Fibroblast of lung (primary cell): ENCODE results near the gene PATE2.

ENCODE experiments used
- EZH2 ChIP-seq: IDR thresholded peaks from 2 replicates; pipeline ENCODE4 v1.5.1; 2012; ENCODE audit warnings: low read length, control low read depth, mild to moderate bottlenecking; ENCODE audit errors: missing control alignments
- TF ChIP-seq, protein P1 (sequence below), 2 donors: IDR thresholded peaks in 1 of 2; conservative IDR thresholded peaks in 1 of 2; 1 replicate in 1 of 2; 2 replicates in 1 of 2; pipeline ENCODE4 v1.5.1; 2011 to 2012; ENCODE audit warnings: low read length in 2 of 2, control low read depth in 1 of 2, inconsistent platforms in 1 of 2, low read depth in 1 of 2, mild to moderate bottlenecking in 1 of 2

DNA sequence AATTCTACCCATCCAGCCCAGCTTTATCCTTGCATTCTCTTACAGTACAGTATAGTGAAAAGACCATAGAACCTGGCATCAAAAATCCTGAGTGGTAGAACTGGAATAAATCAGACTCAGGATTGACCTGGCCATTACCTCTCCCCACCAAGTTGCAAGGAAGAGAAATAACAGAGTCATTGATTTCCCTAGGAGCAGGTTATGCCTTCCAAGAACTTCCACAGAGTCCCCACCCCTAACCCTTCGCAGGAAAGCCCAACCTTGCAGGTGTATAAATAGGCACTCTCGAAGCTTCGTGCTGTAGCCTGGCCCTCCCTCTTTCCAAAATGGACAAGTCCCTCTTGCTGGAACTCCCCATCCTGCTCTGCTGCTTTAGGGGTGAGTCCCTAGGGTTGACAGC is 32.6 kb downstream of the PATE2 start, which contains the start of gene PATE1:
- TF ChIP-seq, protein P1, sequence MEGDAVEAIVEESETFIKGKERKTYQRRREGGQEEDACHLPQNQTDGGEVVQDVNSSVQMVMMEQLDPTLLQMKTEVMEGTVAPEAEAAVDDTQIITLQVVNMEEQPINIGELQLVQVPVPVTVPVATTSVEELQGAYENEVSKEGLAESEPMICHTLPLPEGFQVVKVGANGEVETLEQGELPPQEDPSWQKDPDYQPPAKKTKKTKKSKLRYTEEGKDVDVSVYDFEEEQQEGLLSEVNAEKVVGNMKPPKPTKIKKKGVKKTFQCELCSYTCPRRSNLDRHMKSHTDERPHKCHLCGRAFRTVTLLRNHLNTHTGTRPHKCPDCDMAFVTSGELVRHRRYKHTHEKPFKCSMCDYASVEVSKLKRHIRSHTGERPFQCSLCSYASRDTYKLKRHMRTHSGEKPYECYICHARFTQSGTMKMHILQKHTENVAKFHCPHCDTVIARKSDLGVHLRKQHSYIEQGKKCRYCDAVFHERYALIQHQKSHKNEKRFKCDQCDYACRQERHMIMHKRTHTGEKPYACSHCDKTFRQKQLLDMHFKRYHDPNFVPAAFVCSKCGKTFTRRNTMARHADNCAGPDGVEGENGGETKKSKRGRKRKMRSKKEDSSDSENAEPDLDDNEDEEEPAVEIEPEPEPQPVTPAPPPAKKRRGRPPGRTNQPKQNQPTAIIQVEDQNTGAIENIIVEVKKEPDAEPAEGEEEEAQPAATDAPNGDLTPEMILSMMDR (conservative IDR thresholded peaks at IDR 0.05 in 1 of 2, IDR thresholded peaks at IDR 0.05 in 1 of 2; ENCODE audit: low read depth in 1 of 2, low read length in 2 of 2), result no peak
- no peak for TF ChIP-seq EZH2
